SK-N-SH (cell line): ENCODE data around the gene TRAPPC2B. TPM values are rescaled to one million over a fixed set of nuclear protein-coding genes. Genes with fewer than 3 reads are reported as not detected.

Experiments
- CTCF ChIA-PET: fragments of 300-600, 350-600 bp; formaldehyde crosslinking; extraction: SDS; loops from one replicate; lab custom pipeline; 2021; lab: Yijun Ruan, JAX
- POLR2A ChIA-PET: fragments of 350-600 bp; sonication (Branson Sonifier 250); formaldehyde crosslinking; extraction: SDS; loops from one replicate; lab custom pipeline; 2020; ENCODE audit warnings: antibody characterized with exemption, inconsistent platforms; lab: Yijun Ruan, JAX
- DNase-seq: peaks from one replicate; pipeline ENCODE4 v3.0.0; 2012
- H2AFZ ChIP-seq: fragments of 200-600 bp; sonication (generic); 2 replicates; pipeline ENCODE4 v1.8.1; 2016; ENCODE audit warnings: antibody characterized with exemption, mild to moderate bottlenecking, low read depth
- H3F3A ChIP-seq: fragments of 200-600 bp; sonication (generic); replicated peaks from 2 replicates; pipeline ENCODE3; 2016; ENCODE audit warnings: antibody characterized with exemption, mild to moderate bottlenecking; ENCODE audit not compliant: insufficient read depth
- H3K27ac ChIP-seq, 2 experiments: fragments of 200-500 bp in 1 of 2; fragments of 200-600 bp in 1 of 2; sonication (Bioruptor generic) in 1 of 2; sonication (generic), shearing (Covaris generic) in 1 of 2; 2 replicates each; pipeline versions ENCODE4 v1.5.1 to v1.6.1; 2014 to 2016; ENCODE audit warnings: low read depth in 2 of 2, inconsistent platforms in 1 of 2, low read length in 1 of 2, mild to moderate bottlenecking in 1 of 2, mixed read lengths in 1 of 2
- H3K27me3 ChIP-seq: fragments of 200-600 bp; sonication (generic), shearing (Covaris generic); 2 replicates; pipeline ENCODE4 v1.6.1; 2016; ENCODE audit warnings: mixed run types; ENCODE audit not compliant: insufficient read depth
- H3K36me3 ChIP-seq, 2 experiments: fragments of 200-500 bp in 1 of 2; fragments of 200-600 bp in 1 of 2; sonication (Bioruptor generic) in 1 of 2; sonication (generic) in 1 of 2; replicated peaks in 1 of 2; 2 replicates each; pipeline versions ENCODE3 to v1.5.1; 2014 to 2016; ENCODE audit warnings: low read length in 1 of 2, mild to moderate bottlenecking in 1 of 2; ENCODE audit not compliant: insufficient read depth in 2 of 2, control insufficient read depth in 1 of 2
- H3K4me1 ChIP-seq, 2 experiments: fragments of 200-500 bp in 1 of 2; fragments of 200-600 bp in 1 of 2; sonication (Bioruptor generic) in 1 of 2; sonication (generic), shearing (Covaris generic) in 1 of 2; 2 replicates each; pipeline versions ENCODE4 v1.5.1 to v1.6.1; 2014 to 2016; ENCODE audit warnings: low read depth in 1 of 2, low read length in 1 of 2, mixed run types in 1 of 2; ENCODE audit not compliant: insufficient read depth in 2 of 2, control insufficient read depth in 1 of 2
- H3K4me2 ChIP-seq: fragments of 200-600 bp; sonication (generic), shearing (Covaris generic); 2 replicates; pipeline ENCODE4 v1.6.1; 2017; ENCODE audit warnings: mixed run types
- H3K4me3 ChIP-seq, 2 experiments: fragments of 200-500 bp in 1 of 2; fragments of 200-600 bp in 1 of 2; sonication (Bioruptor generic) in 1 of 2; sonication (generic), shearing (Covaris generic) in 1 of 2; 2 replicates each; pipeline versions ENCODE4 v1.5.1 to v1.8.1; 2014 to 2016; ENCODE audit warnings: low read depth in 2 of 2, inconsistent platforms in 1 of 2, low read length in 1 of 2, mild to moderate bottlenecking in 1 of 2, mixed read lengths in 1 of 2, moderate library complexity in 1 of 2
- H3K79me2 ChIP-seq: fragments of 200-600 bp; sonication (generic); 2 replicates; pipeline ENCODE4 v1.8.1; 2017; ENCODE audit warnings: mild to moderate bottlenecking; ENCODE audit not compliant: insufficient read depth
- H3K9ac ChIP-seq: fragments of 200-600 bp; sonication (generic); 2 replicates; pipeline ENCODE4 v1.6.1; 2017; ENCODE audit warnings: mixed run types
- H3K9me2 ChIP-seq: fragments of 200-600 bp; sonication (generic); 2 replicates; pipeline ENCODE4 v1.6.1; 2017; ENCODE audit warnings: mixed run types
- H3K9me3 ChIP-seq: fragments of 200-600 bp; sonication (generic); 2 replicates; pipeline ENCODE4 v1.6.1; 2017; ENCODE audit warnings: mixed run types, mild to moderate bottlenecking, moderate library complexity
- H4K20me1 ChIP-seq: fragments of 200-600 bp; sonication (generic); 2 replicates; pipeline ENCODE4 v1.6.1; 2017; ENCODE audit warnings: mild to moderate bottlenecking, mixed run types; ENCODE audit not compliant: insufficient read depth
- CHD2 ChIP-seq: fragments of 150-350 bp; IDR thresholded peaks from 2 replicates; pipeline ENCODE4 v1.6.1; 2018; ENCODE audit warnings: low read length; ENCODE audit not compliant: partially characterized antibody
- ELF1 ChIP-seq: IDR thresholded peaks from 2 replicates; pipeline ENCODE4 v1.4.0; 2012
- EP300 ChIP-seq, 2 experiments: IDR thresholded peaks; 2 replicates each; pipeline versions ENCODE4 v1.4.0 to v1.6.1; 2012; ENCODE audit warnings: borderline replicate concordance in 1 of 2, low read depth in 1 of 2, low read length in 1 of 2
- FOSL2 ChIP-seq: IDR thresholded peaks from 2 replicates; pipeline ENCODE4 v1.4.0; 2012; ENCODE audit warnings: low read depth, mild to moderate bottlenecking, moderate library complexity, borderline replicate concordance
- FOXJ3 ChIP-seq: sonication (generic); formaldehyde crosslinking; IDR thresholded peaks from 2 replicates; pipeline ENCODE4 v1.5.1; 2020; ENCODE audit warnings: mild to moderate bottlenecking, missing genetic modification reagents
- FOXM1 ChIP-seq: IDR thresholded peaks from 2 replicates; pipeline ENCODE4 v1.4.0; 2012; ENCODE audit warnings: low read depth, mild to moderate bottlenecking
- GATA2 ChIP-seq: sonication (generic); formaldehyde crosslinking; IDR thresholded peaks from 2 replicates; pipeline ENCODE4 v1.5.0; 2020; ENCODE audit warnings: mild to moderate bottlenecking, missing genetic modification reagents
- IRF3 ChIP-seq: fragments of 150-350 bp; IDR thresholded peaks from 2 replicates; pipeline ENCODE4 v1.6.1; 2016; ENCODE audit warnings: mild to moderate bottlenecking, low read depth, low read length
- JUND ChIP-seq: IDR thresholded peaks from 2 replicates; pipeline ENCODE4 v1.4.0; 2012
- MAX ChIP-seq: IDR thresholded peaks from 2 replicates; pipeline ENCODE4 v1.4.0; 2012; ENCODE audit warnings: low read depth
- MEF2A ChIP-seq: IDR thresholded peaks from 2 replicates; pipeline ENCODE4 v1.4.0; 2012; ENCODE audit warnings: low read depth, borderline replicate concordance
- MXI1 ChIP-seq: IDR thresholded peaks from 2 replicates; pipeline ENCODE4 v1.6.1; 2012; ENCODE audit warnings: mild to moderate bottlenecking, low read depth, low read length, improper control_type of control experiment
- NFIC ChIP-seq: IDR thresholded peaks from 2 replicates; pipeline ENCODE4 v1.4.0; 2012; ENCODE audit warnings: borderline replicate concordance
- PBX3 ChIP-seq: IDR thresholded peaks from 2 replicates; pipeline ENCODE4; 2012
- POLR2AphosphoS5 ChIP-seq: IDR thresholded peaks from 2 replicates; pipeline ENCODE4 v1.6.1; 2012; ENCODE audit warnings: low read depth, low read length
- RAD21 ChIP-seq: IDR thresholded peaks from 2 replicates; pipeline ENCODE4 v1.6.1; 2012; ENCODE audit warnings: mild to moderate bottlenecking, low read length
- SIN3A ChIP-seq: IDR thresholded peaks from 2 replicates; pipeline ENCODE4 v1.6.1; 2012; ENCODE audit warnings: low read depth, mild to moderate bottlenecking, low read length, moderate library complexity, borderline replicate concordance
- TAF1 ChIP-seq: IDR thresholded peaks from 2 replicates; pipeline ENCODE4 v1.6.1; 2012; ENCODE audit warnings: low read depth, mild to moderate bottlenecking, low read length, moderate library complexity, borderline replicate concordance
- TCF12 ChIP-seq: IDR thresholded peaks from 2 replicates; pipeline ENCODE4 v1.4.0; 2012
- WGBS: methylation state at CpG from one replicate; pipeline ENCODE4 v1.1.6; 2017; ENCODE audit warnings: low lambda C conversion rate; 5-methylcytosine and 5-hydroxymethylcytosine counted together
- polyA plus RNA-seq, 3 experiments: library from polyadenylated mRNA; depleted of rRNA; stranded (reverse); fragments of >200 nt; gene quantifications; 2 replicates each; pipeline ENCODE4 v1.2.3, GENCODE V29; 2012

The TRAPPC2B gene
- polyA plus RNA-seq, 1 of the 3 experiments (the other 2 are of a cell fraction) = 21.0 TPM

DNA sequence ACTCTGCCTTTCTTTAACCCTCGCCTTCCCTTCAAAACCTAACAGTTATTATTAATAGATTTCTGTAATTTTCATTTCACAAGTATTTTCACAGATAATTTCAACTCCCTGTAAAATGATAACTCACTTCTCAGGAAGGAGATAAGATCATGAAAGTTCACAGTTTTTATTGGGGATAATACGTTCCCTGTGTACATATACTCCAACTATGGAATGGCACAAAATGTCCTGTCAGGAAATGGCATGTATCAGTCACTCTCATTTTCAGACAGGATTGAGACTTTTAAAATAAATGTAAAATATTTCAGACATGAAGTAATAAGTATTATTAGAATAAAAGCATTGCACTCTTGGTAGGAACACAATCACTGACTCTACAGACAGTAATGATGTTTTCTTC, 932 bp upstream of the TRAPPC2B start:
- no peaks in the 10 kb centered on the region for H4K20me1 ChIP-seq
- ChIA-PET CTCF (interaction anchor here (1.1 to 1.3 kb wide), 2 partner anchors 264 to 1152 kb away, joined by 3 read pairs; no protein-coding TSS in a partner anchor), POLR2A (interaction anchor here (1.4 kb wide), 1 partner anchor 72 kb away, joined by 3 read pairs; the partner anchor contains the start of gene ZNF749)
- H3K27ac ChIP-seq = peak overlapping the region; percentile 63 to 90; a peak in 3 of 4 replicates
- peak overlapping the region; percentile 84 for H3K4me2 ChIP-seq
- peaks cover 22 to 25% of the 10 kb centered on the region in 2 experiments for H3K36me3 ChIP-seq
- peaks cover 34% of the 10 kb centered on the region for H3K79me2 ChIP-seq
- peak overlapping the region; percentile 60 to 63; a peak in 2 of 4 replicates for H3K4me3 ChIP-seq
- no peak for TF ChIP-seq CHD2
- no peak for TF ChIP-seq SIN3A
- TF ChIP-seq NFIC = no peak
- no peak for TF ChIP-seq FOXJ3
- TF ChIP-seq MEF2A = no peak
- TF ChIP-seq JUND = no peak
- TF ChIP-seq TCF12 = no peak
- TF ChIP-seq ELF1 = no peak
- no peak for TF ChIP-seq MAX
- TF ChIP-seq MXI1 = no peak
- TF ChIP-seq PBX3 = no peak
- peaks cover 11% of the 10 kb centered on the region for H3F3A ChIP-seq
- H3K4me1 ChIP-seq = peaks cover 0 to 6% of the 10 kb centered on the region in 2 experiments; a peak in 2 of 4 replicates
- no peaks in the 10 kb centered on the region for H3K9me2 ChIP-seq
- DNase-seq = no peak
- 66% methylated on average over 2 of the region's 2 CpGs for whole genome bisulfite sequencing
- H3K9ac ChIP-seq = peak overlapping the region; percentile 51
- H2AFZ ChIP-seq = peak overlapping the region; percentile 95
- H3K9me3 ChIP-seq = no peaks in the 10 kb centered on the region
- no peaks in the 10 kb centered on the region for H3K27me3 ChIP-seq

DNA sequence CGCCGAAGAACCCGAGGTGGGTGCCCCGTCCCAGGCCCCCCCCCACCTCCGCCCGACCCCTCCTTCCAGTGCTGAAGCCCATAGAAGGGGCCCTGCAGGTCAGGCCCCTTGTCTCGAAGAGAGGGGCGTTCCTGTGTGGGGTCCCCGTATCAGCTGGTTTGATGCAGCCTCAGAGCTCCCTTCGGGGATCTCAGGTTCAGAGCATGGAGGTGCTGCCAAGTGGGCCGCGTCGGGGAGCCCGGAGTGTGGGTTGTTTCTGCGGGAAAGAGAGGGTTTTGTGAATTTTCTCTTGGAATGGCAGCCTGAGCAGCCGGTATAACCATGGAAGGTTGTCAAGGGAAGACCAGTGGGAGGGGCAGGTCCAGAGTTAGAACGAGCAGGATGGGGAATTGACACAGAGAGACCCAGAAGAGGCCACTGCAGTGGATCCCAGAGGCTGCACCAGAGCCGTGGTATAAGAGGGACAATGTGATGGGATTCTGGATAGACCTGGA, 384 bp downstream of the TRAPPC2B start:
- peaks cover 34% of the 10 kb centered on the region for H3K79me2 ChIP-seq
- H3K4me1 ChIP-seq = peaks cover 0 to 6% of the 10 kb centered on the region in 2 experiments; a peak in 2 of 4 replicates
- TF ChIP-seq POLR2AphosphoS5 (no peak), TAF1 (no peak), FOSL2 (no peak), GATA2 (no peak), TCF12 (no peak), FOXJ3 (no peak), RAD21 (no peak), MAX (no peak), CHD2 (no peak), IRF3 (no peak), FOXM1 (no peak), EP300 (IDR thresholded peaks at IDR 0.05; ENCODE audit: borderline replicate concordance in 1 of 2, low read depth in 1 of 2, low read length in 1 of 2) (no peak)
- TF ChIP-seq, all 33 proteins: peak for 0
- peak overlapping the region; percentile 63 to 84 for H3K4me3 ChIP-seq
- peak overlapping the region; percentile 53 to 65; a peak in 2 of 4 replicates for H3K27ac ChIP-seq
- no peaks in the 10 kb centered on the region for H4K20me1 ChIP-seq
- H3K9me3 ChIP-seq = no peaks in the 10 kb centered on the region
- peak overlapping the region; percentile 97 for H3K4me2 ChIP-seq
- peaks cover 11% of the 10 kb centered on the region for H3F3A ChIP-seq
- peak overlapping the region; percentile 78 for H3K9ac ChIP-seq
- H2AFZ ChIP-seq = peak overlapping the region; percentile 81; the same call in 1 of the 2 replicates
- no peaks in the 10 kb centered on the region for H3K9me2 ChIP-seq
- CTCF ChIA-PET = interaction anchor here (1.0 to 1.3 kb wide), 2 partner anchors 13 to 1150 kb away, joined by 3 read pairs; partner anchors contain the start of gene ZNF304
- 3% methylated on average over 10 of the region's 18 CpGs for WGBS
- H3K36me3 ChIP-seq = peaks cover 9 to 12% of the 10 kb centered on the region in 2 experiments
- no peaks in the 10 kb centered on the region for H3K27me3 ChIP-seq
- POLR2A ChIA-PET = interaction anchor here (0.9 to 1.4 kb wide), 2 partner anchors 26 to 71 kb away, joined by 3 to 5 read pairs; partner anchors contain the start of genes ZNF548 and ZNF749
- no peak for DNase-seq
